ENCODE results near the gene OBSCN.

DNA sequence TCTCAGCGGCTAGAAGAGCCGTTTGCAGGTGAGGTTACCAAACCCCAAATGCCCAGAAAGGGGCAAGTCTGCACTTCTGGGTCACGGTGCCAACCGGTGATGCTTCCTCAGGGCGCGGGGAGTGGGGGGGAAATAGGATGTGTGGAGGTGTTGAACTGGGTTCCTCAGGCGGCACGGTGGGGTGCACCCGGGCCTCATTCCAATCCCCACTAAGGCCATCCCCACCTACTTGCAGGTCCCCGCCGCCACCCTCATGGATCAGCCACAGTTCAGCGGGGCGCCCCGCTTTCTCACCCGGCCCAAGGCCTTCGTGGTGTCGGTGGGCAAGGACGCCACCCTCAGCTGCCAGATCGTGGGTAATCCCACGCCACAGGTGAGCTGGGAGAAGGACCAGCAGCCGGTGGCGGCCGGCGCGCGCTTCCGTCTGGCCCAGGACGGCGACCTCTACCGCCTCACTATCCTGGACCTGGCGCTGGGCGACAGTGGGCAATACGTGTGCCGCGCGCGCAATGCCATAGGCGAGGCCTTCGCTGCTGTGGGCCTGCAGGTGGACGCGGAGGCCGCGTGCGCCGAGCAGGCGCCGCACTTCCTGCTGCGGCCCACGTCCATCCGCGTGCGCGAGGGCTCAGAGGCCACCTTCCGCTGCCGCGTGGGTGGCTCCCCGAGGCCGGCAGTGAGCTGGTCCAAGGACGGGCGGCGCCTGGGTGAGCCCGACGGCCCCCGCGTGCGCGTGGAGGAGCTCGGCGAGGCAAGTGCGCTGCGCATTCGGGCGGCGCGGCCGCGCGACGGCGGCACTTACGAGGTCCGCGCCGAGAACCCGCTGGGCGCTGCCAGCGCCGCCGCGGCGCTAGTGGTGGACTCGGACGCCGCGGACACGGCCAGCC, 3.9 kb downstream of the OBSCN start:
- TF ChIP-seq, protein P1, sequence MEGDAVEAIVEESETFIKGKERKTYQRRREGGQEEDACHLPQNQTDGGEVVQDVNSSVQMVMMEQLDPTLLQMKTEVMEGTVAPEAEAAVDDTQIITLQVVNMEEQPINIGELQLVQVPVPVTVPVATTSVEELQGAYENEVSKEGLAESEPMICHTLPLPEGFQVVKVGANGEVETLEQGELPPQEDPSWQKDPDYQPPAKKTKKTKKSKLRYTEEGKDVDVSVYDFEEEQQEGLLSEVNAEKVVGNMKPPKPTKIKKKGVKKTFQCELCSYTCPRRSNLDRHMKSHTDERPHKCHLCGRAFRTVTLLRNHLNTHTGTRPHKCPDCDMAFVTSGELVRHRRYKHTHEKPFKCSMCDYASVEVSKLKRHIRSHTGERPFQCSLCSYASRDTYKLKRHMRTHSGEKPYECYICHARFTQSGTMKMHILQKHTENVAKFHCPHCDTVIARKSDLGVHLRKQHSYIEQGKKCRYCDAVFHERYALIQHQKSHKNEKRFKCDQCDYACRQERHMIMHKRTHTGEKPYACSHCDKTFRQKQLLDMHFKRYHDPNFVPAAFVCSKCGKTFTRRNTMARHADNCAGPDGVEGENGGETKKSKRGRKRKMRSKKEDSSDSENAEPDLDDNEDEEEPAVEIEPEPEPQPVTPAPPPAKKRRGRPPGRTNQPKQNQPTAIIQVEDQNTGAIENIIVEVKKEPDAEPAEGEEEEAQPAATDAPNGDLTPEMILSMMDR (IDR thresholded peaks at IDR 0.05; ENCODE audit: insufficient read depth, low read depth, low read length): no peak
- no peak for TF ChIP-seq EZH2 (IDR thresholded peaks at IDR 0.05; ENCODE audit: insufficient read depth, low read length)
